ENCODE data around the gene ST8SIA2. TPM values are rescaled to one million over a fixed set of nuclear protein-coding genes. Genes with fewer than 3 reads are reported as not detected.

ST8SIA2 gene
- polyA plus RNA-seq, 1 donor from 2014 or later: 24.0 TPM

DNA sequence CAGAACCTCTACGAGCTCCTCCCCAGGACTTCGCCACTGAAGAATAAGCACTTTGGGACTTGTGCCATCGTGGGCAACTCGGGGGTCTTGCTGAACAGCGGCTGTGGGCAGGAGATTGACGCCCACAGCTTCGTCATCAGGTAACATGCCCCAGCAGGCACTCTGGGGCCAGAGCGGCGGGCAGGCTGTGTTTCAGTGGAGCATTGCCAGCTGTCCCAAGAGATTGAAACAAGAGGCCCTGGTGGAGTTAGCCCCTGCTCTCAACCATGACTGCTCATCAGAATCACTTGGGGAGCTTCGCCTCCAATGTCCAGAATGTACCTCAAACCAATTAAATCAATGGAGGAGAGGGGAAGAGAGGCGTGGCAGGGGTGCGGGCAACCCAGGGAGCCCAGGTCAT is 44.8 kb downstream of the ST8SIA2 start:
- Histone ChIP-seq H3K27me3 (ENCODE audit: insufficient read depth, low read depth, low read length) (no peaks in the 10 kb centered on the region), H4K20me1 (ENCODE audit: insufficient read depth) (no peaks in the 10 kb centered on the region), H3K36me3 (ENCODE audit: insufficient read depth, low read length) (peaks cover 19% of the 10 kb centered on the region), H3F3A (ENCODE audit: insufficient read depth, low read length, poor library complexity, severe bottlenecking) (no peaks in the 10 kb centered on the region), H3K9me2 (ENCODE audit: insufficient read depth, low read length) (no peaks in the 10 kb centered on the region), H3K27ac (ENCODE audit: low read length) (no peak overlapping the region), H2AFZ (ENCODE audit: low read depth, low read length) (no peak overlapping the region), H3K9me3 (ENCODE audit: low read length) (no peaks in the 10 kb centered on the region), H3K4me2 (ENCODE audit: low read length) (no peak overlapping the region), H3K4me3 (ENCODE audit: low read length) (no peak overlapping the region), H3K9ac (ENCODE audit: low read length) (no peak overlapping the region), H3K79me2 (replicated peaks; ENCODE audit: insufficient read depth, low read length) (no peaks in the 10 kb centered on the region)
- TF ChIP-seq TAF1 (IDR thresholded peaks at IDR 0.05; ENCODE audit: low read depth) (no peak), MXI1 (conservative IDR thresholded peaks at IDR 0.05; ENCODE audit: poor library complexity, severe bottlenecking) (no peak), EP300 (conservative IDR thresholded peaks at IDR 0.05; ENCODE audit: poor library complexity, severe bottlenecking) (no peak), SMC3 (conservative IDR thresholded peaks at IDR 0.05; ENCODE audit: poor library complexity) (no peak), RAD21 (conservative IDR thresholded peaks at IDR 0.05) (no peak), EZH2 (IDR thresholded peaks at IDR 0.05; ENCODE audit: borderline replicate concordance, insufficient read depth, low read length, poor library complexity, severe bottlenecking) (no peak), POLR2AphosphoS5 (IDR thresholded peaks at IDR 0.05) (no peak)
- TF ChIP-seq, protein P1, sequence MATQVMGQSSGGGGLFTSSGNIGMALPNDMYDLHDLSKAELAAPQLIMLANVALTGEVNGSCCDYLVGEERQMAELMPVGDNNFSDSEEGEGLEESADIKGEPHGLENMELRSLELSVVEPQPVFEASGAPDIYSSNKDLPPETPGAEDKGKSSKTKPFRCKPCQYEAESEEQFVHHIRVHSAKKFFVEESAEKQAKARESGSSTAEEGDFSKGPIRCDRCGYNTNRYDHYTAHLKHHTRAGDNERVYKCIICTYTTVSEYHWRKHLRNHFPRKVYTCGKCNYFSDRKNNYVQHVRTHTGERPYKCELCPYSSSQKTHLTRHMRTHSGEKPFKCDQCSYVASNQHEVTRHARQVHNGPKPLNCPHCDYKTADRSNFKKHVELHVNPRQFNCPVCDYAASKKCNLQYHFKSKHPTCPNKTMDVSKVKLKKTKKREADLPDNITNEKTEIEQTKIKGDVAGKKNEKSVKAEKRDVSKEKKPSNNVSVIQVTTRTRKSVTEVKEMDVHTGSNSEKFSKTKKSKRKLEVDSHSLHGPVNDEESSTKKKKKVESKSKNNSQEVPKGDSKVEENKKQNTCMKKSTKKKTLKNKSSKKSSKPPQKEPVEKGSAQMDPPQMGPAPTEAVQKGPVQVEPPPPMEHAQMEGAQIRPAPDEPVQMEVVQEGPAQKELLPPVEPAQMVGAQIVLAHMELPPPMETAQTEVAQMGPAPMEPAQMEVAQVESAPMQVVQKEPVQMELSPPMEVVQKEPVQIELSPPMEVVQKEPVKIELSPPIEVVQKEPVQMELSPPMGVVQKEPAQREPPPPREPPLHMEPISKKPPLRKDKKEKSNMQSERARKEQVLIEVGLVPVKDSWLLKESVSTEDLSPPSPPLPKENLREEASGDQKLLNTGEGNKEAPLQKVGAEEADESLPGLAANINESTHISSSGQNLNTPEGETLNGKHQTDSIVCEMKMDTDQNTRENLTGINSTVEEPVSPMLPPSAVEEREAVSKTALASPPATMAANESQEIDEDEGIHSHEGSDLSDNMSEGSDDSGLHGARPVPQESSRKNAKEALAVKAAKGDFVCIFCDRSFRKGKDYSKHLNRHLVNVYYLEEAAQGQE (IDR thresholded peaks at IDR 0.05; ENCODE audit: borderline replicate concordance): no peak
- TF ChIP-seq, protein P2, sequence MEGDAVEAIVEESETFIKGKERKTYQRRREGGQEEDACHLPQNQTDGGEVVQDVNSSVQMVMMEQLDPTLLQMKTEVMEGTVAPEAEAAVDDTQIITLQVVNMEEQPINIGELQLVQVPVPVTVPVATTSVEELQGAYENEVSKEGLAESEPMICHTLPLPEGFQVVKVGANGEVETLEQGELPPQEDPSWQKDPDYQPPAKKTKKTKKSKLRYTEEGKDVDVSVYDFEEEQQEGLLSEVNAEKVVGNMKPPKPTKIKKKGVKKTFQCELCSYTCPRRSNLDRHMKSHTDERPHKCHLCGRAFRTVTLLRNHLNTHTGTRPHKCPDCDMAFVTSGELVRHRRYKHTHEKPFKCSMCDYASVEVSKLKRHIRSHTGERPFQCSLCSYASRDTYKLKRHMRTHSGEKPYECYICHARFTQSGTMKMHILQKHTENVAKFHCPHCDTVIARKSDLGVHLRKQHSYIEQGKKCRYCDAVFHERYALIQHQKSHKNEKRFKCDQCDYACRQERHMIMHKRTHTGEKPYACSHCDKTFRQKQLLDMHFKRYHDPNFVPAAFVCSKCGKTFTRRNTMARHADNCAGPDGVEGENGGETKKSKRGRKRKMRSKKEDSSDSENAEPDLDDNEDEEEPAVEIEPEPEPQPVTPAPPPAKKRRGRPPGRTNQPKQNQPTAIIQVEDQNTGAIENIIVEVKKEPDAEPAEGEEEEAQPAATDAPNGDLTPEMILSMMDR (IDR thresholded peaks at IDR 0.05; ENCODE audit: poor library complexity, severe bottlenecking): no peak

DNA sequence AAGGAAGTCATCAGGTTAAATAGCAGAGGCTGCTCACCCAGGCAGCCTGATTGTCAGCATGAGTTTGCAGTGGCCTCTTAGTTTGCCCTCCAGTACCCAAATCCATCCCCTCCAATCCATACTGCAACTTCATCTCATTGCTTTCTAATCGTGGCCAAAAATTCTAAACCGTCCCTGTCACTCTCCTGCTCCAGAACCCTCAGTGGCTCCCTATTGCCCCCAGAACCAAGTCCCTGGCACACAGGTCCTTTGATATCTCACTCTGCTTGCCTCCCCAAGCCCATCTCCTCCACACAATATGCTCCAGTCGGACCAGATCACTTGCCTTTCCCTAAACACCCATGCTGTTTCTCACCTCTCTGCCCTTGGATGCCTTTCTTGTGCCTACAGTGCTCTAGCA is 49.7 kb downstream of the ST8SIA2 start:
- Histone ChIP-seq H3K9me2 (ENCODE audit: insufficient read depth, low read length) (no peaks in the 10 kb centered on the region), H3K4me2 (ENCODE audit: low read length) (no peak overlapping the region), H4K20me1 (ENCODE audit: insufficient read depth) (no peaks in the 10 kb centered on the region), H3K4me3 (ENCODE audit: low read length) (no peak overlapping the region), H3K27ac (ENCODE audit: low read length) (no peak overlapping the region), H3K9ac (ENCODE audit: low read length) (no peak overlapping the region), H3F3A (ENCODE audit: insufficient read depth, low read length, poor library complexity, severe bottlenecking) (no peaks in the 10 kb centered on the region), H2AFZ (ENCODE audit: low read depth, low read length) (no peak overlapping the region), H3K9me3 (ENCODE audit: low read length) (no peaks in the 10 kb centered on the region), H3K27me3 (ENCODE audit: insufficient read depth, low read depth, low read length) (no peaks in the 10 kb centered on the region), H3K79me2 (replicated peaks; ENCODE audit: insufficient read depth, low read length) (no peaks in the 10 kb centered on the region), H3K36me3 (ENCODE audit: insufficient read depth, low read length) (peaks cover 37% of the 10 kb centered on the region)
- TF ChIP-seq SMC3 (conservative IDR thresholded peaks at IDR 0.05; ENCODE audit: poor library complexity) (no peak), MXI1 (conservative IDR thresholded peaks at IDR 0.05; ENCODE audit: poor library complexity, severe bottlenecking) (no peak), EZH2 (IDR thresholded peaks at IDR 0.05; ENCODE audit: borderline replicate concordance, insufficient read depth, low read length, poor library complexity, severe bottlenecking) (no peak), EP300 (conservative IDR thresholded peaks at IDR 0.05; ENCODE audit: poor library complexity, severe bottlenecking) (no peak), RAD21 (conservative IDR thresholded peaks at IDR 0.05) (no peak), POLR2AphosphoS5 (IDR thresholded peaks at IDR 0.05) (no peak), TAF1 (IDR thresholded peaks at IDR 0.05; ENCODE audit: low read depth) (no peak)
- TF ChIP-seq, protein P2 (IDR thresholded peaks at IDR 0.05; ENCODE audit: poor library complexity, severe bottlenecking): no peak
- TF ChIP-seq, protein P1 (IDR thresholded peaks at IDR 0.05; ENCODE audit: borderline replicate concordance): no peak

Measured in neural cell (in vitro differentiated cells).